ENCODE measurements around the gene CLDND2. TPM values are rescaled to one million over a fixed set of nuclear protein-coding genes. Genes with fewer than 3 reads are reported as not detected.

CLDND2 gene
- total RNA-seq, 4 donors from 2014 or later = not detected

GRCh38 chr19:51331193-51331592 is 37.6 kb downstream of the CLDND2 start:
- peaks cover 0 to 63% (median 0%) of the 10 kb centered on the region in 3 donors for H3K36me3 ChIP-seq
- H3K27ac ChIP-seq = no peak overlapping the region
- intact Hi-C loops (cut with DNase I) = loop anchor here (10.0 kb wide), 2 partner anchors 74 to 104 kb away; no protein-coding TSS in a partner anchor
- H3K4me1 ChIP-seq = peaks cover 5 to 18% (median 9%) of the 10 kb centered on the region in 3 donors
- no peak overlapping the region for H3K4me3 ChIP-seq
- peaks cover 5 to 52% (median 15%) of the 10 kb centered on the region in 4 donors for H3K27me3 ChIP-seq
- H3K9me3 ChIP-seq = no peaks in the 10 kb centered on the region
- TF ChIP-seq CTCF (IDR thresholded peaks at IDR 0.05) (no peak), POLR2A (IDR thresholded peaks at IDR 0.05) (no peak)
- DNase-seq = no peak
- 58 to 78% methylated on average over 2 to 3 of the region's 3 CpGs for WGBS, 2 donors

GRCh38 chr19:51330366-51330765 is 38.4 kb downstream of the CLDND2 start:
- Histone ChIP-seq H3K27me3 (peaks cover 5 to 60% (median 15%) of the 10 kb centered on the region in 4 donors), H3K27ac (no peak overlapping the region), H3K4me3 (no peak overlapping the region), H3K9me3 (no peaks in the 10 kb centered on the region), H3K4me1 (peaks cover 5 to 18% (median 9%) of the 10 kb centered on the region in 3 donors), H3K36me3 (peaks cover 0 to 55% (median 0%) of the 10 kb centered on the region in 3 donors)
- 88 to 92% methylated on average over 4 of the region's 4 CpGs for WGBS, 2 donors
- no peak for DNase-seq
- intact Hi-C loops (cut with DNase I) = loop anchor here (10.0 kb wide), 2 partner anchors 74 to 104 kb away; no protein-coding TSS in a partner anchor
- no peak for TF ChIP-seq POLR2A (IDR thresholded peaks at IDR 0.05)
- no peak for TF ChIP-seq CTCF (IDR thresholded peaks at IDR 0.05)

GRCh38 chr19:51329411-51329810 is 39.4 kb downstream of the CLDND2 start:
- H3K4me3 ChIP-seq = no peak overlapping the region
- TF ChIP-seq CTCF (IDR thresholded peaks at IDR 0.05) (no peak), POLR2A (IDR thresholded peaks at IDR 0.05) (no peak)
- no peak overlapping the region for H3K27ac ChIP-seq
- 74 to 78% methylated on average over 3 to 4 of the region's 5 CpGs for WGBS, 2 donors
- intact Hi-C loops (cut with DNase I) = no loop called here
- peaks cover 5 to 66% (median 15%) of the 10 kb centered on the region in 4 donors for H3K27me3 ChIP-seq
- H3K4me1 ChIP-seq = peaks cover 5 to 18% (median 9%) of the 10 kb centered on the region in 3 donors
- H3K9me3 ChIP-seq = no peaks in the 10 kb centered on the region
- DNase-seq = no peak
- peaks cover 0 to 46% (median 0%) of the 10 kb centered on the region in 3 donors for H3K36me3 ChIP-seq

- Histone ChIP-seq H3K27ac (no peak overlapping the region), H3K36me3 (peaks cover 0 to 25% (median 0%) of the 10 kb centered on the region in 3 donors), H3K4me1 (peaks cover 5 to 18% (median 9%) of the 10 kb centered on the region in 3 donors), H3K9me3 (no peaks in the 10 kb centered on the region), H3K4me3 (peak overlapping the region in 3 of 4 donors; percentile 15 to 49 (median 31)), H3K27me3 (peaks cover 5 to 83% (median 15%) of the 10 kb centered on the region in 4 donors)
- intact Hi-C loops (cut with DNase I) = no loop called here
- WGBS, 2 donors = 0 to 9% methylated on average over 10 to 14 of the region's 75 CpGs
- DNase-seq = no peak
- TF ChIP-seq POLR2A (IDR thresholded peaks at IDR 0.05) (no peak), CTCF (IDR thresholded peaks at IDR 0.05) (no peak)
Observed at GRCh38 chr19:51327066-51328001, 41.5 kb downstream of the CLDND2 start.

Data from esophagus squamous epithelium (tissue), 5 donors.